Neuronal stem cell (in vitro differentiated cells): ENCODE data around the gene IL17C.

ENCODE experiments used
- DNase-seq: peaks from one replicate; pipeline ENCODE4 v3.0.0-alpha.2; 2013; ENCODE audit warnings: low spot score
- H2AFZ ChIP-seq: one replicate; pipeline ENCODE4 v1.6.1; 2013; ENCODE audit warnings: mild to moderate bottlenecking, low read length, inconsistent platforms
- H2AK5ac ChIP-seq: 2 replicates; pipeline ENCODE4 v1.6.1; 2013; ENCODE audit warnings: low read depth, mild to moderate bottlenecking, inconsistent platforms, low read length, moderate library complexity, mixed read lengths
- H2BK120ac ChIP-seq: 2 replicates; pipeline ENCODE4 v1.6.1; 2013; ENCODE audit warnings: low read depth, mild to moderate bottlenecking, inconsistent platforms, low read length, moderate library complexity, mixed read lengths
- H2BK12ac ChIP-seq: one replicate; pipeline ENCODE4 v1.6.1; 2013; ENCODE audit warnings: low read length, inconsistent platforms
- H2BK15ac ChIP-seq: 2 replicates; pipeline ENCODE4 v1.6.1; 2013; ENCODE audit warnings: mild to moderate bottlenecking, low read length, inconsistent platforms, mixed read lengths
- H2BK5ac ChIP-seq: one replicate; pipeline ENCODE4 v1.6.1; 2013; ENCODE audit warnings: inconsistent platforms, mild to moderate bottlenecking, low read length, moderate library complexity
- H3K14ac ChIP-seq: one replicate; pipeline ENCODE4 v1.6.1; 2013; ENCODE audit warnings: low read length, inconsistent platforms
- H3K18ac ChIP-seq: 2 replicates; pipeline ENCODE4 v1.6.1; 2013; ENCODE audit warnings: low read length, inconsistent platforms
- H3K23ac ChIP-seq: 2 replicates; pipeline ENCODE4 v1.6.1; 2013; ENCODE audit warnings: low read depth, mild to moderate bottlenecking, mixed read lengths, low read length, inconsistent platforms; ENCODE audit not compliant: poor library complexity
- H3K27ac ChIP-seq: replicated peaks from 3 replicates; pipeline ENCODE4 v1.5.1; 2013; ENCODE audit warnings: low read length, inconsistent platforms
- H3K27me3 ChIP-seq, 3 experiments: 2 replicates each; pipeline ENCODE4 v1.6.1; 2013; ENCODE audit warnings: low read length in 3 of 3, mild to moderate bottlenecking in 2 of 3, inconsistent platforms in 1 of 3, low read depth in 1 of 3, mixed read lengths in 1 of 3, moderate library complexity in 1 of 3; ENCODE audit not compliant: control insufficient read depth in 3 of 3, insufficient read depth in 3 of 3
- H3K36me3 ChIP-seq, 2 donors: replicated peaks in 1 of 2; 2 replicates each; pipeline ENCODE4 v1.6.1; 2013; ENCODE audit warnings: low read length in 2 of 2; ENCODE audit not compliant: control insufficient read depth in 2 of 2, insufficient read depth in 2 of 2
- H3K4ac ChIP-seq: 2 replicates; pipeline ENCODE4 v1.6.1; 2013; ENCODE audit warnings: inconsistent platforms, mild to moderate bottlenecking, low read length, moderate library complexity
- H3K4me1 ChIP-seq, 2 donors: 1 replicate in 1 of 2; 2 replicates in 1 of 2; pipeline ENCODE4 v1.6.1; 2013; ENCODE audit warnings: low read length in 2 of 2, low read depth in 1 of 2; ENCODE audit not compliant: control insufficient read depth in 2 of 2, insufficient read depth in 1 of 2
- H3K4me2 ChIP-seq: one replicate; pipeline ENCODE4 v1.6.1; 2013; ENCODE audit warnings: mild to moderate bottlenecking, low read length, inconsistent platforms; ENCODE audit not compliant: insufficient read depth, poor library complexity, severe bottlenecking
- H3K4me3 ChIP-seq, 2 donors: 2 replicates each; pipeline ENCODE4 v1.5.1; 2013; ENCODE audit warnings: low read length in 2 of 2, mild to moderate bottlenecking in 2 of 2, inconsistent platforms in 1 of 2, moderate library complexity in 1 of 2
- H3K79me1 ChIP-seq: one replicate; pipeline ENCODE4 v1.6.1; 2013; ENCODE audit warnings: low read depth, mild to moderate bottlenecking, inconsistent platforms, low read length, moderate library complexity
- H3K9ac ChIP-seq: one replicate; pipeline ENCODE4 v1.6.1; 2013; ENCODE audit warnings: mild to moderate bottlenecking, low read depth, low read length, inconsistent platforms; ENCODE audit not compliant: poor library complexity
- H3K9me3 ChIP-seq, 2 donors: replicated peaks in 1 of 2; 2 replicates each; pipeline versions ENCODE3 to v1.6.1; 2013; ENCODE audit warnings: low read length in 2 of 2, mild to moderate bottlenecking in 2 of 2, inconsistent platforms in 1 of 2, low read depth in 1 of 2, mixed read lengths in 1 of 2, moderate library complexity in 1 of 2; ENCODE audit not compliant: control insufficient read depth in 2 of 2, insufficient read depth in 1 of 2
- H4K8ac ChIP-seq: one replicate; pipeline ENCODE4 v1.6.1; 2013; ENCODE audit warnings: low read depth, mild to moderate bottlenecking, inconsistent platforms, low read length, moderate library complexity
- H4K91ac ChIP-seq: one replicate; pipeline ENCODE4 v1.6.1; 2013; ENCODE audit warnings: low read length, low read depth, mild to moderate bottlenecking, inconsistent platforms; ENCODE audit not compliant: poor library complexity
- WGBS, 2 donors: extraction: QIAGEN DNeasy Blood & Tissue Kit; methylation state at CpG; one replicate each; pipeline ENCODE4 v1.1.7; 2013; ENCODE audit warnings: missing lambda C conversion rate in 2 of 2, mixed read lengths in 1 of 2; ENCODE audit not compliant: insufficient read length in 2 of 2, insufficient replicate concordance in 1 of 2; ENCODE audit errors: extremely low coverage in 2 of 2; 5-methylcytosine and 5-hydroxymethylcytosine counted together

Gene IL17C

GRCh38 chr16:88681084-88681680 is 42.8 kb downstream of the IL17C start:
- Histone ChIP-seq H2BK12ac (peak overlapping the region; percentile 90), H3K36me3 (no peaks in the 10 kb centered on the region), H3K23ac (peak overlapping the region; percentile 99), H2AFZ (peak overlapping the region; percentile 69), H2BK5ac (no peak overlapping the region), H3K9me3 (no peaks in the 10 kb centered on the region), H3K79me1 (no peaks in the 10 kb centered on the region), H3K9ac (peak overlapping the region; percentile 86), H3K18ac (peak overlapping the region; percentile 48), H4K8ac (peak overlapping the region; percentile 17), H4K91ac (peak overlapping the region; percentile 72), H2BK15ac (peak overlapping the region; percentile 67), H3K4me1 (peaks cover 11 to 19% of the 10 kb centered on the region in 2 donors), H2BK120ac (no peak overlapping the region), H3K27ac (no peak overlapping the region), H3K4me3 (no peak overlapping the region), H3K27me3 (peaks cover 8 to 26% (median 17%) of the 10 kb centered on the region in 3 experiments), H3K14ac (peak overlapping the region; percentile 82), H2AK5ac (peak overlapping the region; percentile 56), H3K4ac (peak overlapping the region; percentile 93), H3K4me2 (no peak overlapping the region)
- no CpG with 5 or more reads among the region's 31 CpGs for WGBS, 2 donors
- no peak for DNase-seq

GRCh38 chr16:88681709-88682451 is 43.5 kb downstream of the IL17C start:
- no peak overlapping the region for H3K18ac ChIP-seq
- DNase-seq: no peak
- no peak overlapping the region for H3K14ac ChIP-seq
- no peak overlapping the region for H2AK5ac ChIP-seq
- peak overlapping the region; percentile 44 for H3K9ac ChIP-seq
- no peak overlapping the region for H4K8ac ChIP-seq
- H2BK12ac ChIP-seq: peak overlapping the region; percentile 58
- H3K4me2 ChIP-seq: no peak overlapping the region
- H2AFZ ChIP-seq: peak overlapping the region; percentile 69
- no peaks in the 10 kb centered on the region for H3K79me1 ChIP-seq
- H4K91ac ChIP-seq: no peak overlapping the region
- H3K4me3 ChIP-seq: no peak overlapping the region
- peaks cover 8 to 30% (median 21%) of the 10 kb centered on the region in 3 experiments for H3K27me3 ChIP-seq
- no peaks in the 10 kb centered on the region for H3K9me3 ChIP-seq
- H2BK5ac ChIP-seq: no peak overlapping the region
- H2BK120ac ChIP-seq: no peak overlapping the region
- H2BK15ac ChIP-seq: peak overlapping the region; percentile 67
- WGBS, 2 donors: no CpG with 5 or more reads among the region's 21 CpGs
- no peak overlapping the region for H3K27ac ChIP-seq
- H3K4me1 ChIP-seq: peaks cover 15 to 21% of the 10 kb centered on the region in 2 donors
- peak overlapping the region; percentile 37 for H3K4ac ChIP-seq
- no peaks in the 10 kb centered on the region for H3K36me3 ChIP-seq
- peak overlapping the region; percentile 99 for H3K23ac ChIP-seq

GRCh38 chr16:88684569-88685155 is 46.3 kb downstream of the IL17C start:
- peaks cover 3% of the 10 kb centered on the region for H3K79me1 ChIP-seq
- no peak overlapping the region for H3K27ac ChIP-seq

More at GRCh38 chr16:88684569-88685155, 46.3 kb downstream of the IL17C start:
- no peak for DNase-seq
- Histone ChIP-seq H2BK120ac (no peak overlapping the region), H3K4me3 (no peak overlapping the region), H3K18ac (no peak overlapping the region), H3K14ac (no peak overlapping the region), H2AFZ (no peak overlapping the region), H4K91ac (no peak overlapping the region), H4K8ac (no peak overlapping the region), H3K9me3 (no peaks in the 10 kb centered on the region), H2BK5ac (no peak overlapping the region), H2BK15ac (no peak overlapping the region), H3K4me1 (peaks cover 16 to 21% of the 10 kb centered on the region in 2 donors), H2AK5ac (no peak overlapping the region), H2BK12ac (no peak overlapping the region), H3K4me2 (no peak overlapping the region), H3K27me3 (peaks cover 8 to 58% (median 35%) of the 10 kb centered on the region in 3 experiments), H3K9ac (no peak overlapping the region), H3K36me3 (no peaks in the 10 kb centered on the region), H3K4ac (no peak overlapping the region), H3K23ac (no peak overlapping the region)
- WGBS, 2 donors: no CpG with 5 or more reads among the region's 15 CpGs
